GM12878 (cell line): ENCODE measurements around the gene RAB9B. TPM values are rescaled to one million over a fixed set of nuclear protein-coding genes. Genes with fewer than 3 reads are reported as not detected.

Experiments
- ATAC-seq: fragments of 200-7000 bp; cut with Tn5 transposase; 3 replicates; pipeline ENCODE4 v1.9.1; 2020; ENCODE audit warnings: mild to moderate bottlenecking, moderate library complexity
- BruUV-seq: library from RNA; stranded (reverse); fragments of 400-500 nt; replicated peaks from 2 replicates; lab custom pipeline; 2021; lab: Mats Ljungman, UMichigan
- CTCF ChIA-PET: fragments of 300-600 bp; sonication (Branson Sonifier 250); formaldehyde crosslinking; extraction: SDS; loops from one replicate; lab custom pipeline; 2021; ENCODE audit warnings: inconsistent platforms; lab: Yijun Ruan, JAX
- POLR2A ChIA-PET: fragments of 350-600 bp; formaldehyde crosslinking; extraction: SDS; loops from one replicate; lab custom pipeline; 2021; ENCODE audit warnings: inconsistent platforms; lab: Charles Lee
- RAD21 ChIA-PET: fragments of 300-600 bp; sonication (Branson Sonifier 250); formaldehyde crosslinking; loops from one replicate; lab custom pipeline; 2023; ENCODE audit warnings: antibody characterized with exemption; ENCODE audit not compliant: unreplicated experiment; lab: Charles Lee
- SMC1A ChIA-PET: fragments of 300-600 bp; sonication (Branson Sonifier 250); formaldehyde crosslinking; loops from one replicate; lab custom pipeline; 2023; ENCODE audit not compliant: unreplicated experiment, uncharacterized antibody; lab: Charles Lee
- DNase-seq: peaks from one replicate; pipeline ENCODE4 v3.0.0-alpha.2; 2011; ENCODE audit warnings: low read depth, low spot score
- FAIRE-seq: peaks from 3 replicates; lab custom pipeline; 2011; peaks lifted over from hg19 to GRCh38; lab: Jason Lieb, UNC
- H2AFZ ChIP-seq: 2 replicates; pipeline ENCODE4 v1.6.0; 2011; ENCODE audit warnings: low read depth, low read length, control low read depth; ENCODE audit not compliant: control insufficient read depth
- H3K27ac ChIP-seq: 2 replicates; pipeline ENCODE4 v1.5.1; 2011; ENCODE audit warnings: control low read depth; ENCODE audit not compliant: control insufficient read depth, insufficient read depth
- H3K27me3 ChIP-seq, 2 experiments: replicated peaks in 1 of 2; 2 replicates each; pipeline versions ENCODE4 v1.6.0 to v1.6.1; 2011; ENCODE audit warnings: low read length in 1 of 2; ENCODE audit not compliant: control insufficient read depth in 2 of 2, insufficient read depth in 2 of 2
- H3K36me3 ChIP-seq, 2 experiments: 2 replicates each; pipeline ENCODE4 v1.5.1; 2011; ENCODE audit warnings: low read length in 1 of 2; ENCODE audit not compliant: control insufficient read depth in 2 of 2, insufficient read depth in 2 of 2
- H3K4me1 ChIP-seq: 2 replicates; pipeline ENCODE4 v1.6.1; 2011; ENCODE audit warnings: mild to moderate bottlenecking, low read length, moderate library complexity, mixed read lengths; ENCODE audit not compliant: control insufficient read depth, insufficient read depth
- H3K4me2 ChIP-seq: 2 replicates; pipeline ENCODE4 v1.6.0; 2011; ENCODE audit warnings: control low read depth; ENCODE audit not compliant: control insufficient read depth, insufficient read depth
- H3K4me3 ChIP-seq: fragments of 200-600 bp; sonication (generic); 2 replicates; pipeline ENCODE4 v1.5.1; 2016
- H3K79me2 ChIP-seq: 2 replicates; pipeline ENCODE4 v1.6.0; 2011; ENCODE audit warnings: low read length; ENCODE audit not compliant: control insufficient read depth, insufficient read depth
- H3K9ac ChIP-seq: 2 replicates; pipeline ENCODE4 v1.8.0; 2011; ENCODE audit warnings: low read length, control low read depth, mixed read lengths; ENCODE audit not compliant: control insufficient read depth, insufficient read depth
- H3K9me3 ChIP-seq: replicated peaks from 3 replicates; pipeline ENCODE4 v1.5.1; 2011; ENCODE audit warnings: mild to moderate bottlenecking, low read length; ENCODE audit not compliant: control insufficient read depth, insufficient read depth
- H4K20me1 ChIP-seq: 2 replicates; pipeline ENCODE4 v1.6.0; 2011; ENCODE audit not compliant: control insufficient read depth, insufficient read depth
- ATF2 ChIP-seq: IDR thresholded peaks from 2 replicates; pipeline ENCODE4 v1.6.1; 2012; ENCODE audit warnings: low read length, inconsistent platforms
- BRCA1 ChIP-seq: IDR thresholded peaks from 2 replicates; pipeline ENCODE4 v1.6.1; 2011; ENCODE audit warnings: low read depth, low read length, improper control_type of control experiment
- CBX3 ChIP-seq: fragments of 200-600 bp; sonication (generic); IDR thresholded peaks from 2 replicates; pipeline ENCODE4 v1.6.1; 2016; ENCODE audit warnings: low read depth, borderline replicate concordance
- CEBPZ ChIP-seq: fragments of 150-350 bp; IDR thresholded peaks from 2 replicates; pipeline ENCODE4 v1.6.1; 2016; ENCODE audit warnings: low read depth, low read length
- KDM1A ChIP-seq: fragments of 200-600 bp; sonication (generic); IDR thresholded peaks from 2 replicates; pipeline ENCODE4 v1.6.1; 2016; ENCODE audit warnings: borderline replicate concordance
- SPI1 ChIP-seq: IDR thresholded peaks from 2 replicates; pipeline ENCODE4 v1.6.1; 2011; ENCODE audit warnings: low read depth, mild to moderate bottlenecking, low read length, moderate library complexity, borderline replicate concordance; ENCODE audit not compliant: insufficient read depth
- STAT3 ChIP-seq: IDR thresholded peaks from 2 replicates; pipeline ENCODE4 v1.6.1; 2011; ENCODE audit warnings: low read depth, low read length, improper control_type of control experiment
- WGBS: methylation state at CpG from one replicate; pipeline ENCODE4 v1.1.6; 2016; ENCODE audit warnings: low lambda C conversion rate; ENCODE audit not compliant: insufficient replicate concordance, insufficient coverage; ENCODE audit errors: missing lambda C conversion rate; 5-methylcytosine and 5-hydroxymethylcytosine counted together
- in situ Hi-C: fragments of 300-500 bp; cut with MboI; formaldehyde crosslinking; loops from 9 replicates; pipeline ENCODE4 v1.14.3; 2018; ENCODE audit warnings: mixed read lengths
- intact Hi-C: fragments of 100-400 bp; cut with micrococcal nuclease; formaldehyde crosslinking; loops from one replicate; pipeline ENCODE4 v1.14.2; 2022; ENCODE audit not compliant: unreplicated experiment
- polyA plus RNA-seq, 11 experiments: library from polyadenylated mRNA; depleted of rRNA in 4 of 11; unstranded in 6 of 11; stranded (reverse) in 5 of 11; fragments of >200 nt; fragmentation: Nextera tagmentation in 4 of 11; fragmentation: Illumina TruSeq in 1 of 11; extraction: Ambion mirVana in 4 of 11; extraction: Trizol in 1 of 11; gene quantifications; 1 replicate in 1 of 11; 2 replicates in 10 of 11; pipeline versions ENCODE4 v1.2.1 to v1.2.3, GENCODE V29; 2011 to 2016; ENCODE audit warnings: inconsistent platforms in 2 of 11, missing spikeins in 2 of 11, low read depth in 1 of 11
- total RNA-seq, 4 experiments: library from RNA; depleted of rRNA in 3 of 4; stranded (reverse); fragments of >200 nt in 3 of 4; fragmentation: Illumina TruSeq in 1 of 4; extraction: Trizol in 1 of 4; gene quantifications; 2 replicates each; pipeline versions ENCODE4 v1.2.1 to v1.2.3, GENCODE V29; 2013 to 2021
- TF ChIP-seq, protein P1 (sequence below): fragments of 450-650 bp; IDR thresholded peaks from 2 replicates; pipeline ENCODE4 v1.6.1; 2017; ENCODE audit warnings: mild to moderate bottlenecking
- TF ChIP-seq, protein P2 (sequence below): fragments of 450-650 bp; IDR thresholded peaks from 2 replicates; pipeline ENCODE4 v1.6.1; 2016; ENCODE audit warnings: mild to moderate bottlenecking

Gene RAB9B
- total and polyA plus RNA-seq, 10 of the 15 experiments (the other 5 are each of a cell fraction or from before 2014, with no cell fraction given): 0.05 to 0.30 (median 0.19) TPM

GRCh38 chrX:103806862-103807474 is 25.1 kb downstream of the RAB9B start:
- Histone ChIP-seq H3K36me3 (no peaks in the 10 kb centered on the region), H3K79me2 (no peaks in the 10 kb centered on the region), H3K27me3 (no peaks in the 10 kb centered on the region), H3K9ac (no peak overlapping the region), H3K4me2 (no peak overlapping the region), H3K27ac (no peak overlapping the region), H3K4me1 (no peaks in the 10 kb centered on the region), H2AFZ (no peak overlapping the region), H3K4me3 (no peak overlapping the region), H3K9me3 (no peaks in the 10 kb centered on the region), H4K20me1 (no peaks in the 10 kb centered on the region)
- FAIRE-seq: no peak
- ChIA-PET CTCF (no interaction called here), RAD21 (no interaction called here), SMC1A (no interaction called here), POLR2A (no interaction called here)
- ATAC-seq: no peak
- no TSS peak for BruUV-seq
- in situ Hi-C loops (no loop called here), intact Hi-C loops (no loop called here)
- TF ChIP-seq, protein P1, sequence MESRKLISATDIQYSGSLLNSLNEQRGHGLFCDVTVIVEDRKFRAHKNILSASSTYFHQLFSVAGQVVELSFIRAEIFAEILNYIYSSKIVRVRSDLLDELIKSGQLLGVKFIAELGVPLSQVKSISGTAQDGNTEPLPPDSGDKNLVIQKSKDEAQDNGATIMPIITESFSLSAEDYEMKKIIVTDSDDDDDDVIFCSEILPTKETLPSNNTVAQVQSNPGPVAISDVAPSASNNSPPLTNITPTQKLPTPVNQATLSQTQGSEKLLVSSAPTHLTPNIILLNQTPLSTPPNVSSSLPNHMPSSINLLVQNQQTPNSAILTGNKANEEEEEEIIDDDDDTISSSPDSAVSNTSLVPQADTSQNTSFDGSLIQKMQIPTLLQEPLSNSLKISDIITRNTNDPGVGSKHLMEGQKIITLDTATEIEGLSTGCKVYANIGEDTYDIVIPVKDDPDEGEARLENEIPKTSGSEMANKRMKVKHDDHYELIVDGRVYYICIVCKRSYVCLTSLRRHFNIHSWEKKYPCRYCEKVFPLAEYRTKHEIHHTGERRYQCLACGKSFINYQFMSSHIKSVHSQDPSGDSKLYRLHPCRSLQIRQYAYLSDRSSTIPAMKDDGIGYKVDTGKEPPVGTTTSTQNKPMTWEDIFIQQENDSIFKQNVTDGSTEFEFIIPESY: no peak
- TF ChIP-seq BRCA1 (no peak), ATF2 (no peak)
- 9% methylated on average over 4 of the region's 4 CpGs for WGBS
- no peak for DNase-seq

DNA sequence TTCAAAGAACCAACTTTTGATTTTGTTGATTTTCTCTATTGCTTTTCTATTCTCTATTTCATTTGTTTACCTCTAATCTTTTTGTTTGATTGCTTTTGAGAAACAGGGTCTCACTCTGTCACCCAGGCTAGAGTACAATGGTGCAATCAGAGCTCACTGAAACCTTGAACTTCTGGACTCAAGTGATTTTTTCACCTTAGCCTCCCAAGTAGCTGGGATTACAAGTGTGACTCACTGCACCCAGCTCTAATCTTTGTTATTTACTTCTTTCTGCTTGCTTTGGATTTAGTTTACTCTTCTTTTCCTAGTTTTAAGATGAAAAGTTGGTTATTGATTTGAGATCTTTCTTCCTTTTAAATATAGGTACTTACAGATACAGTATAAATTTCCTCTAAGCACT is 26.2 kb downstream of the RAB9B start:
- DNase-seq (no peak), FAIRE-seq (no peak), ATAC-seq (no peak)
- Histone ChIP-seq H3K9ac (no peak overlapping the region), H3K4me3 (no peak overlapping the region), H3K4me1 (no peaks in the 10 kb centered on the region), H3K27ac (no peak overlapping the region), H3K4me2 (no peak overlapping the region), H4K20me1 (no peaks in the 10 kb centered on the region), H3K27me3 (no peaks in the 10 kb centered on the region), H2AFZ (no peak overlapping the region), H3K36me3 (no peaks in the 10 kb centered on the region), H3K79me2 (no peaks in the 10 kb centered on the region), H3K9me3 (no peaks in the 10 kb centered on the region)
- intact Hi-C loops (no loop called here), in situ Hi-C loops (no loop called here)
- ChIA-PET SMC1A (no interaction called here), CTCF (interaction anchor here (1.6 kb wide), 1 partner anchor 9 kb away, joined by 5 read pairs; no protein-coding TSS in a partner anchor), POLR2A (no interaction called here), RAD21 (no interaction called here)
- no TSS peak for BruUV-seq
- TF ChIP-seq KDM1A (no peak), SPI1 (no peak), CEBPZ (no peak), CBX3 (no peak), STAT3 (no peak)
- TF ChIP-seq, protein P2, sequence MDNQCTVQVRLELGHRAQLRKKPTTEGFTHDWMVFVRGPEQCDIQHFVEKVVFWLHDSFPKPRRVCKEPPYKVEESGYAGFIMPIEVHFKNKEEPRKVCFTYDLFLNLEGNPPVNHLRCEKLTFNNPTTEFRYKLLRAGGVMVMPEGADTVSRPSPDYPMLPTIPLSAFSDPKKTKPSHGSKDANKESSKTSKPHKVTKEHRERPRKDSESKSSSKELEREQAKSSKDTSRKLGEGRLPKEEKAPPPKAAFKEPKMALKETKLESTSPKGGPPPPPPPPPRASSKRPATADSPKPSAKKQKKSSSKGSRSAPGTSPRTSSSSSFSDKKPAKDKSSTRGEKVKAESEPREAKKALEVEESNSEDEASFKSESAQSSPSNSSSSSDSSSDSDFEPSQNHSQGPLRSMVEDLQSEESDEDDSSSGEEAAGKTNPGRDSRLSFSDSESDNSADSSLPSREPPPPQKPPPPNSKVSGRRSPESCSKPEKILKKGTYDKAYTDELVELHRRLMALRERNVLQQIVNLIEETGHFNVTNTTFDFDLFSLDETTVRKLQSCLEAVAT: no peak
